ENCODE measurements around the gene ABLIM3.

Gene ABLIM3

GRCh38 chr5:149195337-149195887, 54.1 kb downstream of the ABLIM3 start:
- in situ Hi-C loops (cut with HindIII; ENCODE audit: low sequenced_read_pairs): no loop called here
- TF ChIP-seq CTCF (IDR thresholded peaks at IDR 0.05; ENCODE audit: low read depth, low read length, missing control alignments): no peak
- no peak for DNase-seq (ENCODE audit: low read depth)
- no peak overlapping the region for H3K4me3 ChIP-seq (ENCODE audit: low read depth, low read length)

- in situ Hi-C loops (cut with HindIII; ENCODE audit: low sequenced_read_pairs): no loop called here
- no peak for DNase-seq (ENCODE audit: low read depth)
- H3K4me3 ChIP-seq (ENCODE audit: low read depth, low read length): no peak overlapping the region
- no peak for TF ChIP-seq CTCF (IDR thresholded peaks at IDR 0.05; ENCODE audit: low read depth, low read length, missing control alignments)
Observed at GRCh38 chr5:149195962-149196361, 54.7 kb downstream of the ABLIM3 start.

- no peak for TF ChIP-seq CTCF (IDR thresholded peaks at IDR 0.05; ENCODE audit: low read depth, low read length, missing control alignments)
- H3K4me3 ChIP-seq (ENCODE audit: low read depth, low read length): no peak overlapping the region
- in situ Hi-C loops (cut with HindIII; ENCODE audit: low sequenced_read_pairs): no loop called here
- DNase-seq (ENCODE audit: low read depth): no peak
Observed at GRCh38 chr5:149198148-149198547, 56.9 kb downstream of the ABLIM3 start.

- in situ Hi-C loops (cut with HindIII; ENCODE audit: low sequenced_read_pairs): no loop called here
- no peak for DNase-seq (ENCODE audit: low read depth)
- TF ChIP-seq CTCF (IDR thresholded peaks at IDR 0.05; ENCODE audit: low read depth, low read length, missing control alignments): no peak
- H3K4me3 ChIP-seq (ENCODE audit: low read depth, low read length): no peak overlapping the region
Observed at GRCh38 chr5:149200355-149200754, 59.1 kb downstream of the ABLIM3 start.

GRCh38 chr5:149201121-149201637, 59.9 kb downstream of the ABLIM3 start:
- no peak for TF ChIP-seq CTCF (IDR thresholded peaks at IDR 0.05; ENCODE audit: low read depth, low read length, missing control alignments)
- H3K4me3 ChIP-seq (ENCODE audit: low read depth, low read length): no peak overlapping the region
- in situ Hi-C loops (cut with HindIII; ENCODE audit: low sequenced_read_pairs): no loop called here
- DNase-seq (ENCODE audit: low read depth): no peak

GRCh38 chr5:149202910-149203451, 61.7 kb downstream of the ABLIM3 start:
- in situ Hi-C loops (cut with HindIII; ENCODE audit: low sequenced_read_pairs): no loop called here
- DNase-seq (ENCODE audit: low read depth): no peak
- TF ChIP-seq CTCF (IDR thresholded peaks at IDR 0.05; ENCODE audit: low read depth, low read length, missing control alignments): no peak
- no peak overlapping the region for H3K4me3 ChIP-seq (ENCODE audit: low read depth, low read length)
